ENCODE data around the gene SAMD4A.

The SAMD4A gene

DNA sequence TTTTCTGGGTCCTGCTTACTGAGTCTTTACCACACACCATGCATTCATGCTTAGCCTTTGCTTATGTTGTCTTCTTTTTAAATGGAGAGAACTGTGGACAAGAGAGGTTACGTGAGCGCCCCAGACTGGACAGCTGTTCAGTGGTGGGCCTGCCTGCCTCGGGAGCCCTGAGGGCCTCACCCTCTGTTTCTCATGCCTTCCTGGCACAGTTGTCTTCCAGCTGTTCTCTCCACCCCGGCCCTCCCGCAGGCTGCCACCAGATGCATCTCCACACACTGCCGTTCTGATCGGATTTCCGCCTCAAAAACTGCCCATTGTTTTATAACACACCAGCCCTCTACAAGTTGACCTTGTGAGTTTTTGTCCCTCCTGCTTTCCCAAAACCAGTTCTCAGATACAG, 100.8 kb downstream of the SAMD4A start:
- H3K9me3 ChIP-seq (ENCODE audit: control insufficient read depth, insufficient read depth, low read length): no peaks in the 10 kb centered on the region
- no peaks in the 10 kb centered on the region for H3K36me3 ChIP-seq (ENCODE audit: control insufficient read depth, insufficient read depth, low read length)
- DNase-seq (ENCODE audit: low read depth, low spot score): no peak
- H3K27me3 ChIP-seq (ENCODE audit: control insufficient read depth, insufficient read depth, low read length): no peaks in the 10 kb centered on the region
- H3K4me3 ChIP-seq (ENCODE audit: low read length): no peak overlapping the region
- no peak overlapping the region for H3K27ac ChIP-seq (ENCODE audit: low read length)
- no CpG with 5 or more reads among the region's 8 CpGs for WGBS (ENCODE audit: insufficient coverage, insufficient read length)
- H3K4me1 ChIP-seq (ENCODE audit: control insufficient read depth, insufficient read depth, low read length): peaks cover 3% of the 10 kb centered on the region; the same call in 1 of the 2 replicates

DNA sequence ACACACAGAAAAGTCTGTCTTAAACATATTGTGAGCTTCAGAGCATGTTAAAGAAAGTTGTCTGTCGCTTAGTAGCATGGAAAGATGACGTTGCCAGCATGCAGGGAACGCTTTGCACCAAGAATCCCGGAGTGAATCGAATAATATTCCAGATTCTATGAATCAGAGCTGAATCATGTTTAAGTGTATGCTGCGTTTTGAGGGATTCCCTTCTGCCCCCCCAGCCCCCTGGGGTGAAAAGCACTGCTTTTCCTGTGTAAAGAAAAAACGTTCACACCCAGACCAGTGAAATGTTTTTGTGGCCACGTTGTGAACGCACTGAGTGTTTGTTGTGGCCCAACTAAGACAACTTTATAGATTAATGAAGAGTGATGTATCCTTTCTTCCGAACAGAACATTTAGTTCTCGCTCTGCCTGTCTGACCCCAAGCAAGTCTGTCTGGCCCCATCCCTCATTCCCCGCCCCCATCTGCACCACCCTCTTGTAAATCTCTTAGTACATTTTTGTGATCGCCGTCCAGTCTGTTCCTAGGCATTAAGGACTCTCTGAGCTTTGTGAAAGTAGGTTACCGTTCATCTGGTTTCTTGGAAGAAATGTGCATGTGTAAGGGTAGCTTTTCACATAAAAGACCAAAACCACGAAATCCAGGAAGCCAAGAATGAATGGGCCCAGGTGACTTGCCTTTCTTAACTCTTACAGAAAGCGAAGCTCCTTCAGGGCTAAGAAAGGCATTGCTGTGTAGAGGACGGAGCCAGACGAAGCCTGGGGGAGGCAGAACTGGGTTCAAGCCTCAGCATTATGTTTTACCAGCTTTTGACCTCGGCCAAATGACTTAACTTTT, 103.0 kb downstream of the SAMD4A start:
- Histone ChIP-seq H3K27ac (ENCODE audit: low read length) (no peak overlapping the region), H3K4me3 (ENCODE audit: low read length) (no peak overlapping the region), H3K4me1 (ENCODE audit: control insufficient read depth, insufficient read depth, low read length) (peaks cover 4% of the 10 kb centered on the region; the same call in 1 of the 2 replicates), H3K9me3 (ENCODE audit: control insufficient read depth, insufficient read depth, low read length) (no peaks in the 10 kb centered on the region), H3K27me3 (ENCODE audit: control insufficient read depth, insufficient read depth, low read length) (no peaks in the 10 kb centered on the region), H3K36me3 (ENCODE audit: control insufficient read depth, insufficient read depth, low read length) (no peaks in the 10 kb centered on the region)
- no CpG with 5 or more reads among the region's 20 CpGs for WGBS (ENCODE audit: insufficient coverage, insufficient read length)
- DNase-seq (ENCODE audit: low read depth, low spot score): no peak

GRCh38 chr14:54671537-54671936, 104.6 kb downstream of the SAMD4A start:
- WGBS (ENCODE audit: insufficient coverage, insufficient read length): no CpG with 5 or more reads among the region's 4 CpGs
- Histone ChIP-seq H3K4me1 (ENCODE audit: control insufficient read depth, insufficient read depth, low read length) (peaks cover 6% of the 10 kb centered on the region; the same call in 1 of the 2 replicates), H3K4me3 (ENCODE audit: low read length) (no peak overlapping the region), H3K27me3 (ENCODE audit: control insufficient read depth, insufficient read depth, low read length) (no peaks in the 10 kb centered on the region), H3K9me3 (ENCODE audit: control insufficient read depth, insufficient read depth, low read length) (no peaks in the 10 kb centered on the region), H3K36me3 (ENCODE audit: control insufficient read depth, insufficient read depth, low read length) (no peaks in the 10 kb centered on the region), H3K27ac (ENCODE audit: low read length) (no peak overlapping the region)
- no peak for DNase-seq (ENCODE audit: low read depth, low spot score)

DNA sequence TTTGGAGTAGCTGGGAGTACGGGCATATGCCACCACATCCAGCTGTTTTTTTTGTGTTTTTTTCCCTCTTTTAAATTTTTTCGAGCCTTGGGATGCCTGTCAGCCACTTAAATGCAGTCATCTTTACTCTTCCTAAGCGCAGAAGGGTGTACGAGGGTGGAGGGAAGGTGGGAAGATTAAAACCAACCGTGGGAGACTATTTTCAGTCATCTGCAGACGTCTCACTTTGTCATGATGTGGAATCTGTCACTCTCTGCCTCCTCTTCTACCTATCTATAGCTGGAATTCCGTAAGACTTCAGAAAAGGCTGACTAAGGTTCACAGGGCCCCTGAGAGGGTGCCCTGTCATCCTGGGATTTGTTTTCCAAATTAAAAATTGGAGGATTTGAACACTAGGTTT, 105.3 kb downstream of the SAMD4A start:
- H3K4me3 ChIP-seq (ENCODE audit: low read length): no peak overlapping the region
- H3K27me3 ChIP-seq (ENCODE audit: control insufficient read depth, insufficient read depth, low read length): no peaks in the 10 kb centered on the region
- H3K9me3 ChIP-seq (ENCODE audit: control insufficient read depth, insufficient read depth, low read length): no peaks in the 10 kb centered on the region
- no peaks in the 10 kb centered on the region for H3K36me3 ChIP-seq (ENCODE audit: control insufficient read depth, insufficient read depth, low read length)
- WGBS (ENCODE audit: insufficient coverage, insufficient read length): no CpG with 5 or more reads among the region's 7 CpGs
- no peak for DNase-seq (ENCODE audit: low read depth, low spot score)
- no peak overlapping the region for H3K27ac ChIP-seq (ENCODE audit: low read length)
- peaks cover 10% of the 10 kb centered on the region; the same call in 1 of the 2 replicates for H3K4me1 ChIP-seq (ENCODE audit: control insufficient read depth, insufficient read depth, low read length)

- Histone ChIP-seq H3K27me3 (ENCODE audit: control insufficient read depth, insufficient read depth, low read length) (no peaks in the 10 kb centered on the region), H3K9me3 (ENCODE audit: control insufficient read depth, insufficient read depth, low read length) (no peaks in the 10 kb centered on the region), H3K36me3 (ENCODE audit: control insufficient read depth, insufficient read depth, low read length) (no peaks in the 10 kb centered on the region), H3K4me1 (ENCODE audit: control insufficient read depth, insufficient read depth, low read length) (peaks cover 10% of the 10 kb centered on the region; the same call in 1 of the 2 replicates), H3K4me3 (ENCODE audit: low read length) (no peak overlapping the region), H3K27ac (ENCODE audit: low read length) (no peak overlapping the region)
- WGBS (ENCODE audit: insufficient coverage, insufficient read length): no CpG with 5 or more reads among the region's 5 CpGs
- DNase-seq (ENCODE audit: low read depth, low spot score): no peak
Measured at GRCh38 chr14:54672688-54673087, 105.8 kb downstream of the SAMD4A start.

- H3K36me3 ChIP-seq (ENCODE audit: control insufficient read depth, insufficient read depth, low read length): no peaks in the 10 kb centered on the region
- H3K27me3 ChIP-seq (ENCODE audit: control insufficient read depth, insufficient read depth, low read length): no peaks in the 10 kb centered on the region
- peaks cover 9% of the 10 kb centered on the region; the same call in 1 of the 2 replicates for H3K4me1 ChIP-seq (ENCODE audit: control insufficient read depth, insufficient read depth, low read length)
- DNase-seq (ENCODE audit: low read depth, low spot score): no peak
- no peak overlapping the region for H3K4me3 ChIP-seq (ENCODE audit: low read length)
- WGBS (ENCODE audit: insufficient coverage, insufficient read length): no CpG with 5 or more reads among the region's 13 CpGs
- H3K27ac ChIP-seq (ENCODE audit: low read length): no peak overlapping the region
- H3K9me3 ChIP-seq (ENCODE audit: control insufficient read depth, insufficient read depth, low read length): no peaks in the 10 kb centered on the region
Measured at GRCh38 chr14:54673193-54674045, 106.5 kb downstream of the SAMD4A start.

GRCh38 chr14:54674046-54674741, 107.3 kb downstream of the SAMD4A start:
- DNase-seq (ENCODE audit: low read depth, low spot score): no peak
- H3K4me3 ChIP-seq (ENCODE audit: low read length): no peak overlapping the region
- WGBS (ENCODE audit: insufficient coverage, insufficient read length): no CpG with 5 or more reads among the region's 3 CpGs
- peaks cover 9% of the 10 kb centered on the region; the same call in 1 of the 2 replicates for H3K4me1 ChIP-seq (ENCODE audit: control insufficient read depth, insufficient read depth, low read length)
- no peak overlapping the region for H3K27ac ChIP-seq (ENCODE audit: low read length)
- no peaks in the 10 kb centered on the region for H3K9me3 ChIP-seq (ENCODE audit: control insufficient read depth, insufficient read depth, low read length)
- no peaks in the 10 kb centered on the region for H3K27me3 ChIP-seq (ENCODE audit: control insufficient read depth, insufficient read depth, low read length)
- no peaks in the 10 kb centered on the region for H3K36me3 ChIP-seq (ENCODE audit: control insufficient read depth, insufficient read depth, low read length)

- DNase-seq (ENCODE audit: low read depth, low spot score): no peak
- no CpG with 5 or more reads among the region's 11 CpGs for WGBS (ENCODE audit: insufficient coverage, insufficient read length)
- H3K4me3 ChIP-seq (ENCODE audit: low read length): no peak overlapping the region
- no peaks in the 10 kb centered on the region for H3K9me3 ChIP-seq (ENCODE audit: control insufficient read depth, insufficient read depth, low read length)
- no peaks in the 10 kb centered on the region for H3K27me3 ChIP-seq (ENCODE audit: control insufficient read depth, insufficient read depth, low read length)
- H3K36me3 ChIP-seq (ENCODE audit: control insufficient read depth, insufficient read depth, low read length): no peaks in the 10 kb centered on the region
- H3K27ac ChIP-seq (ENCODE audit: low read length): no peak overlapping the region
- peaks cover 9% of the 10 kb centered on the region; the same call in 1 of the 2 replicates for H3K4me1 ChIP-seq (ENCODE audit: control insufficient read depth, insufficient read depth, low read length)
Measured at GRCh38 chr14:54675236-54676128, 108.6 kb downstream of the SAMD4A start.

DNA sequence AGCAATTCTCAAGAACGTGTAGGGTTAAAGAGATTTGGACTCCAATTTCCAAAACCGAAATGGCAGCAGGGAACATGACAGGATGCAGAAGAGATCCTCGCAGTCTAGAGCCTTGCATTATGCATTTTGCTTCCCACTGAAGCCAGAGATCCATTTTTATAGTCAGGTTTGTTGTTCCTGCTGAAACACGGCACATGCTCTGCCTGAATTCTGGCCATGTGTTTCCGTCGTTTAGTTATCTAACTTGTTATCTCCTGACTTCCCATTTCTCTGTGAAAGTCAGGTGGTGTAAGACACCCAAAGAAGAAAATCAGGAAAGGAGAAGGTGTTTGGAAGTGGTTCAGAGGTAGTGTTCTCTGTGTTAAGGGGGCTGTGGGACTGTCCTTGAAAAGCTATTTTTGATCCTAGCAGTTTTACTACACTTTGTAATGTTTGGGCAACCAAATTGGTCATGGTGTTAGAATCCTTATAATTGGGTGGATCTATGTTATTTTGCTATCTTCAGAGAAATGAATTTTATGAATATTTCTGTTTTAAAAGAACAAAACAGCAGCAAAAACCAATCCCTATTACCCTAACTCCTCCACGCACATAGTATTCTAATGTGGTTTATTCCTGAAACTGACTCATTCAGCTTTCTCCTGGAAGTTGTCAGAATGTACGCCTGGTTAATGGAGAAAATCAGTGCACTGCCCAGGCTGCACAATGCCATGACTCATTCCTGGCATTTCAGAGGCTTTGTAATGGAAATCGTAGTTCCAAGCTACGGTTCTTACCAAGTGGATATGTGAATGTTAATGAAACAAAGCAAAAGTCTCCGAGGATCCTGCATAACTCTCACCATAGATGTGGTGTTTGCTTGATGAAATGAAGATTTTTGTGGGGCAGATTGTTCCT, 110.1 kb downstream of the SAMD4A start:
- WGBS (ENCODE audit: insufficient coverage, insufficient read length): no CpG with 5 or more reads among the region's 11 CpGs
- DNase-seq (ENCODE audit: low read depth, low spot score): peak; percentile 63

More for the DNA sequence above, 110.1 kb downstream of the SAMD4A start:
- H3K4me3 ChIP-seq (ENCODE audit: low read length): no peak overlapping the region
- no peaks in the 10 kb centered on the region for H3K27me3 ChIP-seq (ENCODE audit: control insufficient read depth, insufficient read depth, low read length)
- H3K9me3 ChIP-seq (ENCODE audit: control insufficient read depth, insufficient read depth, low read length): no peaks in the 10 kb centered on the region
- H3K36me3 ChIP-seq (ENCODE audit: control insufficient read depth, insufficient read depth, low read length): no peaks in the 10 kb centered on the region
- H3K4me1 ChIP-seq (ENCODE audit: control insufficient read depth, insufficient read depth, low read length): peaks cover 8% of the 10 kb centered on the region; the same call in 1 of the 2 replicates
- no peak overlapping the region for H3K27ac ChIP-seq (ENCODE audit: low read length)

Data from iPS DF 6.9 (cell line).